B cell (primary cell): ENCODE measurements around the gene TRIM46. TPM values are rescaled to one million over a fixed set of nuclear protein-coding genes. Genes with fewer than 3 reads are reported as not detected.
"Not testable (repeated sequence)": the region's sequence is repeated elsewhere in the genome, so short reads cannot be mapped to it uniquely, and the experiment has no call there.

ENCODE experiments used
- ATAC-seq: fragments of 200-7000 bp; cut with Tn5 transposase; one replicate; pipeline ENCODE4 v1.10.0; 2021; ENCODE audit warnings: low read depth, mild to moderate bottlenecking, moderate number of reproducible peaks, moderate library complexity
- CTCF ChIA-PET: fragments of 350-600 bp; sonication (Branson Sonifier 250); formaldehyde crosslinking; loops from one replicate; lab custom pipeline; 2021; ENCODE audit warnings: antibody characterized with exemption, inconsistent platforms; lab: Charles Lee
- POLR2A ChIA-PET: fragments of 350-600 bp; sonication (Branson Sonifier 250); formaldehyde crosslinking; loops from one replicate; lab custom pipeline; 2021; ENCODE audit warnings: antibody characterized with exemption; lab: Charles Lee
- DNase-seq: peaks from one replicate; pipeline ENCODE4 v3.0.0; 2013
- H2AFZ ChIP-seq: 2 replicates; pipeline ENCODE4 v1.6.1; 2012; ENCODE audit warnings: mild to moderate bottlenecking, low read depth, low read length; ENCODE audit not compliant: insufficient read depth, poor library complexity, severe bottlenecking
- H3K27ac ChIP-seq, 2 donors: 1 replicate in 1 of 2; 2 replicates in 1 of 2; pipeline ENCODE4 v1.5.1; 2012 to 2013; ENCODE audit warnings: low read length in 2 of 2, mild to moderate bottlenecking in 2 of 2, moderate library complexity in 1 of 2
- H3K27me3 ChIP-seq, 4 experiments: fragments of 200-600 bp in 1 of 4; sonication (generic) in 1 of 4; replicated peaks in 1 of 4; 1 replicate in 2 of 4; 2 replicates in 2 of 4; pipeline versions ENCODE4 v1.6.1 to v1.7.0; 2013 to 2016; ENCODE audit warnings: low read length in 3 of 4, mild to moderate bottlenecking in 2 of 4, mixed read lengths in 1 of 4, moderate library complexity in 1 of 4; ENCODE audit not compliant: insufficient read depth in 4 of 4, control insufficient read depth in 3 of 4; ENCODE audit errors: control extremely low read depth in 1 of 4
- H3K36me3 ChIP-seq, 2 experiments: replicated peaks in 1 of 2; 1 replicate in 1 of 2; 2 replicates in 1 of 2; pipeline versions ENCODE4 v1.6.1 to v1.7.1; 2013; ENCODE audit warnings: low read length in 1 of 2; ENCODE audit not compliant: insufficient read depth in 2 of 2, control insufficient read depth in 1 of 2; ENCODE audit errors: control extremely low read depth in 1 of 2, extremely low read depth in 1 of 2
- H3K4me1 ChIP-seq, 2 donors: fragments of 200-600 bp in 1 of 2; sonication (generic) in 1 of 2; 1 replicate in 1 of 2; 2 replicates in 1 of 2; pipeline versions ENCODE4 v1.5.1 to v1.6.1; 2013 to 2017; ENCODE audit warnings: low read length in 2 of 2; ENCODE audit not compliant: control insufficient read depth in 2 of 2, insufficient read depth in 2 of 2
- H3K4me2 ChIP-seq: replicated peaks from 2 replicates; pipeline ENCODE3; 2012; ENCODE audit warnings: mild to moderate bottlenecking, low read depth, low read length; ENCODE audit not compliant: poor library complexity, severe bottlenecking
- H3K4me3 ChIP-seq, 5 experiments: fragments of 200-600 bp in 1 of 5; sonication (generic) in 1 of 5; 1 replicate in 3 of 5; 2 replicates in 2 of 5; pipeline versions ENCODE4 v1.5.1 to v1.7.0; 2011 to 2016; ENCODE audit warnings: low read length in 4 of 5, mild to moderate bottlenecking in 4 of 5, low read depth in 2 of 5, control low read depth in 1 of 5, moderate library complexity in 1 of 5; ENCODE audit not compliant: insufficient read depth in 1 of 5; ENCODE audit errors: control extremely low read depth in 1 of 5, extremely low read depth in 1 of 5
- H3K79me2 ChIP-seq: fragments of 200-600 bp; sonication (generic); one replicate; pipeline ENCODE4 v1.6.0; 2016; ENCODE audit warnings: low read length; ENCODE audit not compliant: control insufficient read depth, insufficient read depth
- H3K9ac ChIP-seq: fragments of 200-600 bp; sonication (generic); 2 replicates; pipeline ENCODE4 v1.6.1; 2017; ENCODE audit warnings: mild to moderate bottlenecking, low read length, moderate library complexity
- H3K9me3 ChIP-seq, 3 donors: one replicate each; pipeline versions ENCODE4 v1.6.1 to v1.7.1; 2013; ENCODE audit warnings: low read length in 2 of 3; ENCODE audit not compliant: control insufficient read depth in 2 of 3, insufficient read depth in 1 of 3; ENCODE audit errors: control extremely low read depth in 1 of 3
- H4K20me1 ChIP-seq: 2 replicates; pipeline ENCODE4 v1.6.0; 2012; ENCODE audit warnings: mild to moderate bottlenecking, low read length; ENCODE audit not compliant: insufficient read depth, control insufficient read depth, poor library complexity, severe bottlenecking
- H3K27ac Mint-ChIP-seq: one replicate; pipeline ENCODE4 v1.8.0; 2021; ENCODE audit warnings: mixed read lengths
- H3K27me3 Mint-ChIP-seq: one replicate; pipeline ENCODE4 v1.8.0; 2021; ENCODE audit warnings: mixed read lengths
- H3K4me1 Mint-ChIP-seq: one replicate; pipeline ENCODE4 v1.8.0; 2021; ENCODE audit warnings: mixed read lengths
- H3K4me3 Mint-ChIP-seq: one replicate; pipeline ENCODE4 v1.8.0; 2021; ENCODE audit warnings: mixed read lengths
- H3K9me3 Mint-ChIP-seq: one replicate; pipeline ENCODE4 v1.8.0; 2022; ENCODE audit warnings: mixed read lengths; ENCODE audit not compliant: insufficient read depth
- EZH2 ChIP-seq: IDR thresholded peaks from 2 replicates; pipeline ENCODE4 v1.6.1; 2012; ENCODE audit warnings: borderline replicate concordance, low read depth, mild to moderate bottlenecking, moderate library complexity, low read length; ENCODE audit not compliant: insufficient read depth, poor library complexity, severe bottlenecking
- WGBS: methylation state at CpG from one replicate; pipeline ENCODE4 v1.1.5; 2013; ENCODE audit warnings: missing lambda C conversion rate; ENCODE audit not compliant: insufficient coverage; 5-methylcytosine and 5-hydroxymethylcytosine counted together
- intact Hi-C: fragments of 100-400 bp; cut with micrococcal nuclease; formaldehyde crosslinking; loops from one replicate; pipeline ENCODE4 v1.10.0; 2022
- polyA plus RNA-seq: library from polyadenylated mRNA; depleted of rRNA; stranded (reverse); fragments of >200 nt; gene quantifications from 2 replicates; pipeline ENCODE4 v1.2.3, GENCODE V29; 2012
- total RNA-seq, 2 donors: library from RNA; stranded (reverse); fragments of 120-200 nt in 1 of 2; gene quantifications; 1 replicate in 1 of 2; 2 replicates in 1 of 2; pipeline versions ENCODE4 v1.2.3 to v1.2.4, GENCODE V29; 2013 to 2022
- TF ChIP-seq, protein P1 (sequence below): fragments of 200-600 bp; IDR thresholded peaks from one replicate; pipeline ENCODE4 v1.8.0; 2022; ENCODE audit warnings: antibody characterized with exemption, mild to moderate bottlenecking

The TRIM46 gene
- total and polyA plus RNA-seq, 2 donors (not counting 1 experiment from before 2014, with no cell fraction given), result 2.6 to 3.4 TPM

DNA sequence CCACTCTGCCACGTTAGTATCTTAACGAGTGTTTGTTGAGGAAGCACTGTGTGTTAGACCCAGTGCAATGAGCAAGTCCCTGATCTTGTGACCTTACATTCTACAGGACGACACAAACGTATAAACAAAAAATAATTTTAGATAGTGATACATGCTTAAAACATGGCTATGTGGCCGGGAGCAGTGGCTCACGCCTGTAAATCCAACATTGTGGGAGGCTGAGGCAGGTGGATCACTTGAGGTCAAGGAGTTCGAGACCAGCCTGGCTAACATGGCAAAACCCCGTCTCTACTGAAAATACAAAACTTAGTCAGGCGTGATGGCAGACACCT is 54.4 kb downstream of the TRIM46 start:
- Mint-ChIP-seq H3K27me3 (no peaks in the 10 kb centered on the region), H3K4me3 (peak overlapping the region; percentile 85), H3K27ac (peak overlapping the region; percentile 91), H3K9me3 (no peaks in the 10 kb centered on the region), H3K4me1 (peaks cover 39% of the 10 kb centered on the region)
- no peak for ATAC-seq
- peaks cover 38 to 50% of the 10 kb centered on the region in 2 donors for H3K4me1 ChIP-seq
- 74% methylated on average over 5 of the region's 9 CpGs for WGBS
- intact Hi-C loops, result loop anchor here (5.0 kb wide), 1 partner anchor 36 kb away; no protein-coding TSS in a partner anchor
- peak overlapping the region; percentile 81 for H2AFZ ChIP-seq
- peak overlapping the region in 4 of 5 experiments; percentile 61 to 93 (median 72) for H3K4me3 ChIP-seq
- H3K4me2 ChIP-seq, result peak overlapping the region; percentile 94
- CTCF ChIA-PET, result interaction anchor here (0.9 to 6.9 kb wide), 6 partner anchors 20 to 136 kb away, joined by 3 to 189 read pairs (median 16); partner anchors contain the start of genes KRTCAP2, MTX1, THBS3 and TRIM46
- no peak for TF ChIP-seq EZH2
- TF ChIP-seq, protein P1, sequence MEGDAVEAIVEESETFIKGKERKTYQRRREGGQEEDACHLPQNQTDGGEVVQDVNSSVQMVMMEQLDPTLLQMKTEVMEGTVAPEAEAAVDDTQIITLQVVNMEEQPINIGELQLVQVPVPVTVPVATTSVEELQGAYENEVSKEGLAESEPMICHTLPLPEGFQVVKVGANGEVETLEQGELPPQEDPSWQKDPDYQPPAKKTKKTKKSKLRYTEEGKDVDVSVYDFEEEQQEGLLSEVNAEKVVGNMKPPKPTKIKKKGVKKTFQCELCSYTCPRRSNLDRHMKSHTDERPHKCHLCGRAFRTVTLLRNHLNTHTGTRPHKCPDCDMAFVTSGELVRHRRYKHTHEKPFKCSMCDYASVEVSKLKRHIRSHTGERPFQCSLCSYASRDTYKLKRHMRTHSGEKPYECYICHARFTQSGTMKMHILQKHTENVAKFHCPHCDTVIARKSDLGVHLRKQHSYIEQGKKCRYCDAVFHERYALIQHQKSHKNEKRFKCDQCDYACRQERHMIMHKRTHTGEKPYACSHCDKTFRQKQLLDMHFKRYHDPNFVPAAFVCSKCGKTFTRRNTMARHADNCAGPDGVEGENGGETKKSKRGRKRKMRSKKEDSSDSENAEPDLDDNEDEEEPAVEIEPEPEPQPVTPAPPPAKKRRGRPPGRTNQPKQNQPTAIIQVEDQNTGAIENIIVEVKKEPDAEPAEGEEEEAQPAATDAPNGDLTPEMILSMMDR, result no peak
- DNase-seq, result no peak
- H3K27me3 ChIP-seq, result no peaks in the 10 kb centered on the region
- POLR2A ChIA-PET, result interaction anchor here (0.9 to 5.9 kb wide), 4 partner anchors 16 to 53 kb away, joined by 4 to 47 read pairs (median 6); partner anchors contain the start of genes MTX1, THBS3 and TRIM46
- H3K9me3 ChIP-seq, result no peaks in the 10 kb centered on the region
- peak overlapping the region; percentile 70 for H3K27ac ChIP-seq
- peaks cover 4% of the 10 kb centered on the region for H3K79me2 ChIP-seq
- no peaks in the 10 kb centered on the region for H3K36me3 ChIP-seq
- no peaks in the 10 kb centered on the region for H4K20me1 ChIP-seq
- H3K9ac ChIP-seq, result peak overlapping the region; percentile 73

GRCh38 chr1:155231302-155231701 is 57.7 kb downstream of the TRIM46 start:
- H3K4me3 ChIP-seq, H3K9me3 ChIP-seq, DNase-seq, intact Hi-C loops, H3K27me3 Mint-ChIP-seq, H3K79me2 ChIP-seq, H3K4me3 Mint-ChIP-seq, H4K20me1 ChIP-seq, H3K27me3 ChIP-seq, ATAC-seq, H3K9ac ChIP-seq, CTCF ChIA-PET, H3K36me3 ChIP-seq, H3K27ac ChIP-seq, POLR2A ChIA-PET, H3K27ac Mint-ChIP-seq, H3K9me3 Mint-ChIP-seq, H2AFZ ChIP-seq, H3K4me2 ChIP-seq: not testable (repeated sequence)
- peaks cover 13% of the 10 kb centered on the region for H3K4me1 Mint-ChIP-seq
- peaks cover 7 to 17% of the 10 kb centered on the region in 2 donors for H3K4me1 ChIP-seq
- WGBS, result 60% methylated on average over 3 of the region's 3 CpGs

GRCh38 chr1:155232001-155232978 is 58.6 kb downstream of the TRIM46 start:
- H3K9me3 Mint-ChIP-seq, H3K27me3 Mint-ChIP-seq, H3K27ac ChIP-seq, ATAC-seq, H3K4me1 ChIP-seq, H3K9ac ChIP-seq, H3K9me3 ChIP-seq, H3K27me3 ChIP-seq, H3K4me3 Mint-ChIP-seq, intact Hi-C loops, H3K4me1 Mint-ChIP-seq, H3K79me2 ChIP-seq, H4K20me1 ChIP-seq, DNase-seq, CTCF ChIA-PET, H3K4me3 ChIP-seq, H3K4me2 ChIP-seq, H2AFZ ChIP-seq, H3K27ac Mint-ChIP-seq: not testable (repeated sequence)
- POLR2A ChIA-PET, result interaction anchor here (0.6 kb wide), 1 partner anchor 61 kb away, joined by 9 read pairs; no protein-coding TSS in a partner anchor
- H3K36me3 ChIP-seq, result peaks cover 0 to 13% of the 10 kb centered on the region in 2 experiments
- 98% methylated on average over 6 of the region's 13 CpGs for WGBS
